Measurements from ENCODE around the gene TH.
"Not testable (repeated sequence)": the region's sequence is repeated elsewhere in the genome, so short reads cannot be mapped to it uniquely, and the experiment has no call there.

The TH gene

GRCh38 chr11:2196970-2197770 lies 25.6 kb upstream of the TH start:
- DNase-seq = peak in 44 of 58 donors; percentile 8 to 77 (median 34)

GRCh38 chr11:2195756-2196088 lies 24.1 kb upstream of the TH start:
- no peak for DNase-seq

GRCh38 chr11:2194877-2195755 lies 23.5 kb upstream of the TH start:
- peak in 1 of 58 donors; percentile 21 for DNase-seq

GRCh38 chr11:2193888-2194595 lies 22.4 kb upstream of the TH start:
- not testable (repeated sequence) for DNase-seq

- no peak for DNase-seq
These were observed 21.7 kb upstream of the TH start for GRCh38 chr11:2193099-2193887.

GRCh38 chr11:2192435-2192834 lies 20.8 kb upstream of the TH start:
- DNase-seq = no peak

GRCh38 chr11:2191883-2192282 lies 20.3 kb upstream of the TH start:
- no peak for DNase-seq

GRCh38 chr11:2190657-2191471 lies 19.2 kb upstream of the TH start:
- no peak for DNase-seq

GRCh38 chr11:2189938-2190656 lies 18.5 kb upstream of the TH start:
- no peak for DNase-seq

GRCh38 chr11:2188745-2189144 lies 17.1 kb upstream of the TH start:
- no peak for DNase-seq

- DNase-seq = no peak
These were observed 15.7 kb upstream of the TH start for GRCh38 chr11:2187280-2187707.

- peak in 2 of 58 donors; percentile 26 to 40 for DNase-seq
These were observed 15.2 kb upstream of the TH start for GRCh38 chr11:2186669-2187279.

- peak in 2 of 58 donors; percentile 16 to 30 for DNase-seq
These were observed 13.9 kb upstream of the TH start for GRCh38 chr11:2185324-2186085.

GRCh38 chr11:2182692-2183474 lies 11.3 kb upstream of the TH start:
- no peak for DNase-seq

GRCh38 chr11:2182075-2182474 lies 10.5 kb upstream of the TH start:
- DNase-seq = no peak

- DNase-seq = no peak
These were observed 9.3 kb upstream of the TH start for GRCh38 chr11:2180789-2181370.

GRCh38 chr11:2180347-2180746 lies 8.7 kb upstream of the TH start:
- DNase-seq = no peak

All from anterior cingulate cortex (tissue), 58 donors.